OCI-LY3 (cell line): Measurements from ENCODE around the gene SDC4.

ENCODE experiments used
- EZH2phosphoT487 ChIP-seq: fragments of 200-600 bp; shearing (Covaris generic); IDR thresholded peaks from 2 replicates; pipeline ENCODE4 v1.6.1; 2018; ENCODE audit warnings: antibody characterized with exemption, mixed run types, low read depth
- TF ChIP-seq, protein P1 (sequence below): fragments of 200-600, 300-600 bp; sonication (generic); IDR thresholded peaks from 2 replicates; pipeline ENCODE4 v1.5.1; 2014; ENCODE audit warnings: antibody characterized with exemption, low read length, low read depth

DNA sequence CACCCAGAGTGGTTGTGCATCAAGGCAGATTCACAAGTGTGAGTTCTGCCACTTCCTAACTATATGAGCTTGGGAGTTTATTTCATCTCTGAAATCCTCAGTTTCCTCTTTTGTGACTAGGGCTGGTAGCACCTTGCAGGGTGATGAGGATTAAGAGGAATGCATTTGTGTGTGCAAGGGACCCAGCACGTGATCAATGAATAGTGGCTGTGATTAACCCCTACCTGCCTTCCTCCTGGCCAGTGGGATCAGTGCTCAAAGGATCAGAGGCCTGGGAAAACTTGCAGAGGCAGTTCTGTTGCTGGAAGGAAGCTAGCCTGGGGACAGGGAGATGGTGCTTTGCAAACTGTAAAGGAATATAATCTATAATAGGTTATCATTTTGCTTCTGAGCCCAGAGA lies 7.3 kb downstream of the SDC4 start:
- TF ChIP-seq, protein P1, sequence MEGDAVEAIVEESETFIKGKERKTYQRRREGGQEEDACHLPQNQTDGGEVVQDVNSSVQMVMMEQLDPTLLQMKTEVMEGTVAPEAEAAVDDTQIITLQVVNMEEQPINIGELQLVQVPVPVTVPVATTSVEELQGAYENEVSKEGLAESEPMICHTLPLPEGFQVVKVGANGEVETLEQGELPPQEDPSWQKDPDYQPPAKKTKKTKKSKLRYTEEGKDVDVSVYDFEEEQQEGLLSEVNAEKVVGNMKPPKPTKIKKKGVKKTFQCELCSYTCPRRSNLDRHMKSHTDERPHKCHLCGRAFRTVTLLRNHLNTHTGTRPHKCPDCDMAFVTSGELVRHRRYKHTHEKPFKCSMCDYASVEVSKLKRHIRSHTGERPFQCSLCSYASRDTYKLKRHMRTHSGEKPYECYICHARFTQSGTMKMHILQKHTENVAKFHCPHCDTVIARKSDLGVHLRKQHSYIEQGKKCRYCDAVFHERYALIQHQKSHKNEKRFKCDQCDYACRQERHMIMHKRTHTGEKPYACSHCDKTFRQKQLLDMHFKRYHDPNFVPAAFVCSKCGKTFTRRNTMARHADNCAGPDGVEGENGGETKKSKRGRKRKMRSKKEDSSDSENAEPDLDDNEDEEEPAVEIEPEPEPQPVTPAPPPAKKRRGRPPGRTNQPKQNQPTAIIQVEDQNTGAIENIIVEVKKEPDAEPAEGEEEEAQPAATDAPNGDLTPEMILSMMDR: no peak
- no peak for TF ChIP-seq EZH2phosphoT487
